Ascending aorta (tissue), 2 donors: ENCODE measurements around the gene PACRG. TPM values are rescaled to one million over a fixed set of nuclear protein-coding genes. Genes with fewer than 3 reads are reported as not detected.

Source experiments
- DNase-seq, 2 donors: peaks; one replicate each; pipeline ENCODE4 v3.0.0-alpha.2; 2019; ENCODE audit warnings: low spot score in 2 of 2
- H3K27ac ChIP-seq, 2 donors: fragments of 200-600 bp; sonication (generic); one replicate each; pipeline ENCODE4 v1.5.1; 2016 to 2017; ENCODE audit warnings: mild to moderate bottlenecking in 1 of 2
- H3K27me3 ChIP-seq: fragments of 200-600 bp; sonication (generic); one replicate; pipeline ENCODE4 v1.5.1; 2017
- H3K36me3 ChIP-seq, 2 donors: fragments of 200-600 bp; sonication (generic); one replicate each; pipeline ENCODE4 v1.5.1; 2016
- H3K4me1 ChIP-seq, 2 donors: fragments of 200-600 bp; sonication (generic); one replicate each; pipeline ENCODE4 v1.5.1; 2016 to 2017; ENCODE audit warnings: mild to moderate bottlenecking in 1 of 2
- H3K4me3 ChIP-seq, 2 donors: fragments of 200-600 bp; sonication (generic); one replicate each; pipeline ENCODE4 v1.5.1; 2016 to 2017; ENCODE audit warnings: mild to moderate bottlenecking in 1 of 2
- H3K9me3 ChIP-seq, 2 donors: fragments of 200-600 bp; sonication (generic); one replicate each; pipeline ENCODE4 v1.5.1; 2016
- CTCF ChIP-seq, 3 experiments: fragments of 200-600 bp in 2 of 3; fragments of 450-650 bp in 1 of 3; sonication (generic) in 2 of 3; IDR thresholded peaks; one replicate each; pipeline ENCODE4 v1.5.1; 2016 to 2019; ENCODE audit warnings: antibody characterized with exemption in 3 of 3, mild to moderate bottlenecking in 1 of 3, moderate library complexity in 1 of 3
- intact Hi-C: fragments of 100-400 bp; cut with DNase I; formaldehyde crosslinking; loops from one replicate; pipeline ENCODE4 v1.15.1; 2023
- total RNA-seq: library from RNA; depleted of rRNA; stranded (reverse); fragments of >200 nt; gene quantifications from one replicate; pipeline ENCODE4 v1.1.0, GENCODE V29; 2016

PACRG gene
- total RNA-seq, 1 donor from 2014 or later, result not detected

GRCh38 chr6:163200694-163201093 is 472.9 kb downstream of the PACRG start:
- Histone ChIP-seq H3K4me1 (no peaks in the 10 kb centered on the region), H3K27ac (no peak overlapping the region), H3K9me3 (no peaks in the 10 kb centered on the region), H3K4me3 (no peak overlapping the region), H3K36me3 (no peaks in the 10 kb centered on the region), H3K27me3 (no peaks in the 10 kb centered on the region)
- no peak for DNase-seq
- intact Hi-C loops, result no loop called here
- TF ChIP-seq CTCF (IDR thresholded peaks at IDR 0.05), result no peak

GRCh38 chr6:163201855-163202254 is 474.1 kb downstream of the PACRG start:
- no peak for DNase-seq
- no peaks in the 10 kb centered on the region for H3K4me1 ChIP-seq
- H3K9me3 ChIP-seq, result no peaks in the 10 kb centered on the region
- no peak overlapping the region for H3K27ac ChIP-seq
- H3K4me3 ChIP-seq, result no peak overlapping the region
- no peak for TF ChIP-seq CTCF (IDR thresholded peaks at IDR 0.05)
- intact Hi-C loops, result no loop called here
- no peaks in the 10 kb centered on the region for H3K36me3 ChIP-seq
- no peaks in the 10 kb centered on the region for H3K27me3 ChIP-seq

GRCh38 chr6:163206196-163206595 is 478.4 kb downstream of the PACRG start:
- Histone ChIP-seq H3K27me3 (no peaks in the 10 kb centered on the region), H3K27ac (no peak overlapping the region), H3K9me3 (no peaks in the 10 kb centered on the region), H3K4me1 (no peaks in the 10 kb centered on the region), H3K4me3 (no peak overlapping the region), H3K36me3 (no peaks in the 10 kb centered on the region)
- intact Hi-C loops, result no loop called here
- TF ChIP-seq CTCF (IDR thresholded peaks at IDR 0.05), result no peak
- DNase-seq, result no peak

- Histone ChIP-seq H3K4me3 (no peak overlapping the region), H3K9me3 (peaks cover 0 to 10% of the 10 kb centered on the region in 2 donors), H3K27ac (no peak overlapping the region), H3K4me1 (no peaks in the 10 kb centered on the region), H3K27me3 (no peaks in the 10 kb centered on the region), H3K36me3 (no peaks in the 10 kb centered on the region)
- DNase-seq, result no peak
- no peak for TF ChIP-seq CTCF (IDR thresholded peaks at IDR 0.05)
- intact Hi-C loops, result no loop called here
Observed at GRCh38 chr6:163207431-163208383, 479.9 kb downstream of the PACRG start.

GRCh38 chr6:163209005-163209404 is 481.2 kb downstream of the PACRG start:
- Histone ChIP-seq H3K36me3 (no peaks in the 10 kb centered on the region), H3K27ac (no peak overlapping the region), H3K4me1 (no peaks in the 10 kb centered on the region), H3K4me3 (no peak overlapping the region), H3K27me3 (no peaks in the 10 kb centered on the region), H3K9me3 (peaks cover 0 to 10% of the 10 kb centered on the region in 2 donors)
- TF ChIP-seq CTCF (IDR thresholded peaks at IDR 0.05), result no peak
- no peak for DNase-seq
- intact Hi-C loops, result no loop called here
